Neural cell (in vitro differentiated cells): Measurements from ENCODE around the gene DPP10.

Experiments
- CTCF ChIP-seq: fragments of 450-650 bp; IDR thresholded peaks from 2 replicates; pipeline ENCODE4 v1.5.1; 2014; ENCODE audit warnings: antibody characterized with exemption, mild to moderate bottlenecking, moderate library complexity; ENCODE audit not compliant: poor library complexity, severe bottlenecking
- EP300 ChIP-seq: fragments of 450-650 bp; conservative IDR thresholded peaks from 2 replicates; pipeline ENCODE4 v1.6.1; 2014; ENCODE audit warnings: antibody characterized with exemption, mild to moderate bottlenecking, moderate library complexity; ENCODE audit not compliant: poor library complexity, severe bottlenecking
- EZH2 ChIP-seq: fragments of 200-600, 300-800 bp; shearing (Covaris generic), sonication (generic); IDR thresholded peaks from 2 replicates; pipeline ENCODE4 v1.6.1; 2014; ENCODE audit warnings: antibody characterized with exemption, low read length, borderline replicate concordance, mild to moderate bottlenecking; ENCODE audit not compliant: insufficient read depth, poor library complexity, severe bottlenecking
- MXI1 ChIP-seq: fragments of 450-650 bp; conservative IDR thresholded peaks from 2 replicates; pipeline ENCODE4 v1.6.1; 2014; ENCODE audit warnings: antibody characterized with exemption, mild to moderate bottlenecking; ENCODE audit not compliant: poor library complexity, severe bottlenecking
- POLR2AphosphoS5 ChIP-seq: IDR thresholded peaks from 2 replicates; pipeline ENCODE4 v1.6.1; 2012
- RAD21 ChIP-seq: fragments of 450-650 bp; conservative IDR thresholded peaks from 2 replicates; pipeline ENCODE4 v1.6.1; 2014; ENCODE audit warnings: antibody characterized with exemption, mild to moderate bottlenecking, moderate library complexity
- REST ChIP-seq: IDR thresholded peaks from 2 replicates; pipeline ENCODE4 v1.6.1; 2012; ENCODE audit warnings: borderline replicate concordance
- SMC3 ChIP-seq: fragments of 450-650 bp; conservative IDR thresholded peaks from 2 replicates; pipeline ENCODE4 v1.6.1; 2014; ENCODE audit warnings: antibody characterized with exemption, mild to moderate bottlenecking, moderate library complexity; ENCODE audit not compliant: poor library complexity
- TAF1 ChIP-seq: IDR thresholded peaks from 2 replicates; pipeline ENCODE4 v1.6.1; 2012; ENCODE audit warnings: low read depth

GRCh38 chr2:115574667-115575066, 1132.2 kb downstream of the DPP10 start:
- TF ChIP-seq CTCF (no peak), RAD21 (no peak), POLR2AphosphoS5 (no peak), EZH2 (no peak), MXI1 (no peak), REST (no peak), EP300 (no peak), SMC3 (no peak), TAF1 (no peak)
